ENCODE results near the gene CHST13.

DNA sequence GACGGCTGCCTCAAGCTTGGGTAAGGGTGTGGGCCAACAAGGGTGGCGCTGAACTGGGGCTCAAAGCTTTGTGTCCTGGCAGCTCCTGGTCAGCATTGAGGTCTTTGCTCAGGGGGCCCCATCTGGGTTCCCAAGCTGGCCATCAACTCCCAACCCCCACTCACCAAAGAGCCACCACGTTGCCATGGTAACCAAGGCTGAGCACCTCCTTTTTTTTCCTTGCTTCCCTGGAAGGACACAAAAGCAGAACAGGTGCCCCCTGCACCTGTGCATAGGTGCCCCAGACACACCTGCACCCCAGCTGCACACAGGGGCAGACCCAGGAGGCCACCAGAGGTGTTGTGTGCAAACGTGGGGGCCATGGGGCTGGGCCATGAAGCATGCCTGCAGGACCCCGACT lies 22.9 kb upstream of the CHST13 start:
- TF ChIP-seq, protein P1, sequence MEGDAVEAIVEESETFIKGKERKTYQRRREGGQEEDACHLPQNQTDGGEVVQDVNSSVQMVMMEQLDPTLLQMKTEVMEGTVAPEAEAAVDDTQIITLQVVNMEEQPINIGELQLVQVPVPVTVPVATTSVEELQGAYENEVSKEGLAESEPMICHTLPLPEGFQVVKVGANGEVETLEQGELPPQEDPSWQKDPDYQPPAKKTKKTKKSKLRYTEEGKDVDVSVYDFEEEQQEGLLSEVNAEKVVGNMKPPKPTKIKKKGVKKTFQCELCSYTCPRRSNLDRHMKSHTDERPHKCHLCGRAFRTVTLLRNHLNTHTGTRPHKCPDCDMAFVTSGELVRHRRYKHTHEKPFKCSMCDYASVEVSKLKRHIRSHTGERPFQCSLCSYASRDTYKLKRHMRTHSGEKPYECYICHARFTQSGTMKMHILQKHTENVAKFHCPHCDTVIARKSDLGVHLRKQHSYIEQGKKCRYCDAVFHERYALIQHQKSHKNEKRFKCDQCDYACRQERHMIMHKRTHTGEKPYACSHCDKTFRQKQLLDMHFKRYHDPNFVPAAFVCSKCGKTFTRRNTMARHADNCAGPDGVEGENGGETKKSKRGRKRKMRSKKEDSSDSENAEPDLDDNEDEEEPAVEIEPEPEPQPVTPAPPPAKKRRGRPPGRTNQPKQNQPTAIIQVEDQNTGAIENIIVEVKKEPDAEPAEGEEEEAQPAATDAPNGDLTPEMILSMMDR (conservative IDR thresholded peaks at IDR 0.05): no peak
- TF ChIP-seq EZH2 (IDR thresholded peaks at IDR 0.05; ENCODE audit: low read depth): no peak

All from PC-9 (cell line).